NCI-H2171 treated with DMSO at 0.1 percent for 48 hours (cell line): ENCODE data around the gene ERO1A.
"Not testable (repeated sequence)": the region's sequence is repeated elsewhere in the genome, so short reads cannot be mapped to it uniquely, and the experiment has no call there.

Experiments used
- DNase-seq: peaks from one replicate; lab custom pipeline; 2025; lab: John Stamatoyannopoulos, UW

ERO1A gene

GRCh38 chr14:52695481-52696091 is at the start of gene ERO1A:
Gene ERO1A (minus strand): TSS chr14:52695558. CDS start chr14:52695481, 77 bp downstream.
- peak; percentile 84 for DNase-seq

DNA sequence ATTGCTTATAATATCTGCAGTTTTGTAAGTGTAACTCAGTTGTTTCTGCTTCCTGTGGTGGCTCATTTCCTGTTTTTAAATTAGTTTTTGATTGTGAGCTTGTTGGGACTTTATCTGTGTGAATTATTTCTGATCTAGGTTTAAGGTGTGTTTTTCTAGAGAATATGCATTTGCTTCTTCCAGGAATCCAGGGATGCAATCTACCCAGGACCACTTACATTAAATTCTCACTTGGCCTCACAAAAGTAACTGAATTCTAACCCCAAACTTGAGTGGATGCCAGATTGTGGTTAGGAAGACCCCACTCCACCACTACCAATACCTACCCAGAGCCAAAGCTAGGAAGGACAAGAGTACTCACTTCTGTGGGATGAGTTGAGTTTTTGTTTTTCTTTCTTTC is 46.5 kb upstream of the ERO1A start:
- DNase-seq = no peak

DNA sequence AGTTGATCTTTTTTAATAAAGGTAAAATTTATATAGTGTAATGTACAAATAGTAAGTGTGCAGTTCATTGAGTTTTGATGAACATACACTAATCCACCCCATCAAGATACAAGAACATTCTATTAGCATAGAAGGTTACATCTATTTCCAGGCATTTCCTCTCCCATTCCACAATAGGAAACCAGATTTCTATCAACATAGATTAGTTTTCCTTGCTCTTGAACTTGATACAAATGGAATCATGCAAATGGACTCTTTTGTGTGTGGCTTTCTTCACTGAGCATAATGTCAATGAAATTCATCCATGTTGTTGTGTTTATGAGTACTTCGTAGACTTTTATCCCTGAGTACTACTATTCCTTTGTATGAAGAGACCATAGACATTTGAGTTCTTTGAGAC is 45.4 kb upstream of the ERO1A start:
- DNase-seq = no peak

GRCh38 chr14:52738409-52738808 is 43.1 kb upstream of the ERO1A start:
- DNase-seq = no peak

DNA sequence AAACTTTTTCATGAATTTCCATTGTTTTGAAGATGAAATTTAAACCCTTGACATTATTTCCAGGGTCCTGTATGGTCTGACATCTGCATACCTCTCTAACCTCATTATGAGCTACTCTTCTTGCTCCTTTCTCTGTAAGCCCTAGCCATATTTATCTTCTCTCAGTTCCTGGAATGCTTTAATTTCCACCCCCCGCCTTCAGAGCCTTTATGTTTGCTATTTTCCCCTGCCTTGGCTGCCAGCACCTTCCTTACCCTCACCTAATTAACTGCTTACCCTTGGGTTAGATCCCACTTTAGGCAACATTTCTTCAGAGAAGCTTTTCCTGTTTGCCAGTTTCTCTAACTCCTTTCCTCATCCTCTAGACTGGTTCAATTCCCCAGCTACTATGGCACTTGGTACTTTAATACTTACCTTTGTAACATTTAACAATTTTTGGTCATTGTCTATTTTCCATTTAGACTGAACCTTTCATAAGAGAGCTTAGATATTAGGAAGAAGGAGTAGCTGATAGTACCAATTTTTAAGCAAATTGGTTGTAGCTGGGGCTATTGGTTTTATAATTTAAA is 40.6 kb upstream of the ERO1A start:
- DNase-seq = no peak

DNA sequence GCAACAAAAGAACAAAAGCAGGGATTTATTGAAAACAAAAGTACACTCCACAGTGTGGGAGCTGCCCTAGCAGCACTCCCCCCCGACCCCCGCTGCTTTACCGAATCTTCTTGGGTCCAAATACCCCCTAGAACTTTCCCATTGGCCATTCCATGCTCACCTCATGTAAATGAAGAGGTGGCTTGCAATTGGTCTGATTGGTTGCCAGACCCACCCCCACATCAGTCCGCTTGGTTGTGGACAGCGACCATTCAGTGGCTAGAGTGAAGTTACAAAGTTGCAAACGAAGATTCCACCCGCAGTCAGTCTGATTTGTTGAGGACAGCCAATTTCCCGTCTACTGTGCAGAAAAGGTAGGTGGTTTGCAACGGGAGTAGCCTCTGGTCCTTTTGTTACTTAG is 38.5 kb upstream of the ERO1A start:
- no peak for DNase-seq

DNA sequence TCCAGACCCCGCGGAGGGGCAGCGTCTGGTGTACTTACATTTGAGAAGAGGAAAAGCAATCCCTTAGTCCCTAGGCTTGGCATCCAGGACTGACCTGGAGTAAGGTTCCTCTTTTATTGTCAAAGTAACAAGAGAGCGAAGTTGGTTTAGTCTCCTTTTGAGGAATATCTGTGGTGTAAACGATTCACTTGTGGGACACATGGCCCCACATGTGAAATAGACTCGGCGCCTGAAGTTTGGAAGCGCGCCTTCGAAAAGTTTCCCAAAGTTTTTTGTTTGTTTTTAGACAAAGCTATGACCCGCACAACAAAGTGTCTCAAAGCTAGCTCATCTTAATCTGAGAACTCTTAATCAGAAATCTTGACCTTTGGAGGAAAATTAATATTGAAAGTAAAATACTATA is 35.4 kb upstream of the ERO1A start:
- no peak for DNase-seq

- DNase-seq = peak; percentile 97
Observed at GRCh38 chr14:52729925-52730708, 34.8 kb upstream of the ERO1A start, which contains the start of gene STYX. Gene STYX (plus strand): TSS chr14:52730166. CDS start chr14:52730475, 309 bp downstream.

GRCh38 chr14:52729585-52729924 is 34.2 kb upstream of the ERO1A start:
- no peak for DNase-seq

GRCh38 chr14:52729035-52729434 is 33.7 kb upstream of the ERO1A start:
- not testable (repeated sequence) for DNase-seq

DNA sequence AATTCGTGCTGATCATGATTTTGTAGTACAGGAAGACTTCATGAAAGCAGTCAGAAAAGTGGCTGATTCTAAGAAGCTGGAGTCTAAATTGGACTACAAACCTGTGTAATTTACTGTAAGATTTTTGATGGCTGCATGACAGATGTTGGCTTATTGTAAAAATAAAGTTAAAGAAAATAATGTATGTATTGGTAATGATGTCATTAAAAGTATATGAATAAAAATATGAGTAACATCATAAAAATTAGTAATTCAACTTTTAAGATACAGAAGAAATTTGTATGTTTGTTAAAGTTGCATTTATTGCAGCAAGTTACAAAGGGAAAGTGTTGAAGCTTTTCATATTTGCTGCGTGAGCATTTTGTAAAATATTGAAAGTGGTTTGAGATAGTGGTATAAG is 32.2 kb upstream of the ERO1A start:
- DNase-seq = not testable (repeated sequence)

- no peak for DNase-seq
Observed at GRCh38 chr14:52724360-52724644, 28.9 kb upstream of the ERO1A start.

DNA sequence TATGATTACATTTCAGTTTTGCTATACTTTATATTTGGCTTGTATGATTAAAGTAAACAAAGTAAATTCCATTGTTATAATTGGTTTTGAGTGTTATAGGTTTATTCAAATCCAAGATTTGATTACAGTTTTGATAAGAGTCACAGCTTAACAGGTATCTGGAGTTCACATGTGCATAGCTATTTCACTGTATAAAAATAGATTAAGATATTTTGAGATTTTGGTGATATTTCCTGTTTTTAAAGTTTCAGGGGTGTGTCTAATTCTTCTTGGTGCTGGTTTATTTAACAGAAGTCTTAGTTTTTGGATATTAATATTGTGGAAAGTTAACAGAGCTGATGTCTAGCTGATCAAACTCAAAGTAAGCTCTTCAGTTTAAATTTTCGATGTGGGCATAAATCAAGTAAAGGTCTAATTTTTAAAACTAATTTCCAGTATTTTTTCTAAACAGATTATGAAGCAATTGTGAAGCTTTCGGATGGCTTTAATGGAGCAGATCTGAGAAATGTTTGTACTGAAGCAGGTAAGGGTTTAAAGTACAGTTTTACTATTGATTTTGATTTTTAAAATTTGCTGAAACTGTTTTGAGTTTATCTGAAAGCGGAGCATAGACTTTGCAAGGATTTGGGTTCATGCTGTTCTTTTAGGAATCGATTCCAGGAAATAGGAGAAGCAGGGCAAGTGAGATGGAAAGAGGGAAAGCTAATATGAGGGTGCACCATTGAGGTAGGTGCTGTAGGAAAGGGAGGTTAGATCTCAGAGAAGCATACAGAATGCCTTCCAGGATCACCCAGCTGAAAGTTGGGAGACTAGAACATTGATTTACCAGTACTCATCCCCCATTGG is 28.4 kb upstream of the ERO1A start:
- no peak for DNase-seq

- DNase-seq = no peak
Observed at GRCh38 chr14:52716155-52716554, 20.8 kb upstream of the ERO1A start.

GRCh38 chr14:52711666-52712065 is 16.3 kb upstream of the ERO1A start:
- no peak for DNase-seq

- DNase-seq = peak; percentile 97
Observed at GRCh38 chr14:52706724-52707706, 11.7 kb upstream of the ERO1A start, which contains the start of gene PSMC6. Gene PSMC6 (plus strand): TSS chr14:52707200. CDS start chr14:52707220, 20 bp downstream.

DNA sequence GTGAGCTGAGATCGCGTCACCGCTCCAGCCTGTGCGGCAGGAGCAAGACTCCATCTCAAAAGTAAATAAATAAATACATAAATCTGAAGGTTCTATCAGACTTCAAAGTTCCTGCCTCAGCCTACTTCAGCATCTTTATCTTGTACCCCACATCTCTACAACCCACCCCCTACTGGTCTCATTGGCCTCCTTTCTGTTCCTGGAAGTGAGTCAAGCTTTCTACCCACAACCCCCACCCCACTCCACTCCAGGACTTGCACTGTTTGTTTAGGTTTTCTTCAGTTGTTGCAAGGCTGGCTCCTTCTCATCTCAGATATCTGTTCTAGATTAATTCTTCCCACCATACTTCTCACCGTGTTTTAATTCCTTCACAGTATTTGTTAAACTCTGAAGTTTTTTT is 10.9 kb upstream of the ERO1A start:
- peak; percentile 62 for DNase-seq

- DNase-seq = no peak
Observed at GRCh38 chr14:52703664-52704063, 8.3 kb upstream of the ERO1A start.

DNA sequence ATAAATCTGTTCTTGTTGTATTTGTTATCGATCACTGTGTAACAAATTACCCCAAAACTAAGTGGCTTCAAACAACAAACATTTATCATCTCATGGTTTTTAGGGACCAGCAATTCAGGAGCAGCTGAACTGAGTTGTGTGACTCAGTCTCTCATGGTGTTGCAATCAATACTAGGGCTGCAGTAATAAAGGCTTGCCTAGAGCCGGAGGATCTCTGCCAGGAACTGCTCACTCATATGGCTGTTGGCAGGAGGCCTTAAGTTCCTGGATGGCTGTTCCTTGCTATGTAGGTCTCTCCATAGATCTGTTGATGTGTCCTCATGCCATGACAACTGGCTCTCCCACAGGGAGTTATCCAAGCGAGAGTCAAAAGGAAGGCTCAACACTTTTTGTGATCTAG is 7.9 kb upstream of the ERO1A start:
- no peak for DNase-seq

GRCh38 chr14:52701223-52701622 is 5.9 kb upstream of the ERO1A start:
- DNase-seq = no peak

DNA sequence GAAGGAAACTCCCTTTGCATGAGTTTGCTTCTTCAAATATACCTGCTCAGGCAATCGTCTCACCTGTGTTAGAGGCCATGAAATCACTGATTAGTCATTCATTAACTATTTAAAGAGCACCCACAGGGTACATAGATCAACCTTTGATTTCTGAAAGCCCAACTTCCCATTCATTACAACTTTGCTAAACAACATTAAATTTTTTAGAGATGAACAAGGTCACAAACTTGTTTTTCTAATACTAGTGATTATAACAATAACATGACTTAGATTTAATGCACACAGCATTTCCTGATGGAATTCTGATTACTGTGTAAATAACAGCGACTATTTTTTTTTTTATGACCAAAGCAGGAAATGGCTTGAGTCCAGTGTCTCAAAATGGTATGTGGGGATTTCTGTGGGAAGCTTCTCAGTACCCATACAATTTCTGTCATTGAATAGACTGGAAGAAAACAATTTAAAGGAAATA is 5.4 kb upstream of the ERO1A start:
- DNase-seq = no peak
